ENCODE measurements around the gene TMEM191C.
"Not testable (repeated sequence)": the region's sequence is repeated elsewhere in the genome, so short reads cannot be mapped to it uniquely, and the experiment has no call there.

DNA sequence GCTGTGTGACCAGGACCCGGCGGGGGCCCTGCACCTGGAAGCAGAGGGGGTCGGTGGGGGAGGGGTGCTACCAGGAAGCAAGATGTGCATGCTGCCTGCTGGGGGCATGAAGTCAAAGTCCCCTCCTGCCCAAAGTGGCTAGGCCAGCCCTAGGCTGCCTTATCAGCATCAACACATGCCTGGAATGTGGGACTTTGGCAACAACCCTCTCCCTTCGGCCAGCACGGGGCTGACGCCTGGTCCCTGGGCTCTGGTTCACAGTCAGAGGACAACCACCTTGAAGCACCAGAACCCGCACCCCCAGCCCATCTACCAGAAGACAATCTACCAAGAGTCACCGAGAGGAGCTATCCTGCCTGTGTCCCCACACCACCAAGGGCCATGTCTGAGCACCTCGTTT lies 43.2 kb downstream of the TMEM191C start:
- TF ChIP-seq, protein P1, sequence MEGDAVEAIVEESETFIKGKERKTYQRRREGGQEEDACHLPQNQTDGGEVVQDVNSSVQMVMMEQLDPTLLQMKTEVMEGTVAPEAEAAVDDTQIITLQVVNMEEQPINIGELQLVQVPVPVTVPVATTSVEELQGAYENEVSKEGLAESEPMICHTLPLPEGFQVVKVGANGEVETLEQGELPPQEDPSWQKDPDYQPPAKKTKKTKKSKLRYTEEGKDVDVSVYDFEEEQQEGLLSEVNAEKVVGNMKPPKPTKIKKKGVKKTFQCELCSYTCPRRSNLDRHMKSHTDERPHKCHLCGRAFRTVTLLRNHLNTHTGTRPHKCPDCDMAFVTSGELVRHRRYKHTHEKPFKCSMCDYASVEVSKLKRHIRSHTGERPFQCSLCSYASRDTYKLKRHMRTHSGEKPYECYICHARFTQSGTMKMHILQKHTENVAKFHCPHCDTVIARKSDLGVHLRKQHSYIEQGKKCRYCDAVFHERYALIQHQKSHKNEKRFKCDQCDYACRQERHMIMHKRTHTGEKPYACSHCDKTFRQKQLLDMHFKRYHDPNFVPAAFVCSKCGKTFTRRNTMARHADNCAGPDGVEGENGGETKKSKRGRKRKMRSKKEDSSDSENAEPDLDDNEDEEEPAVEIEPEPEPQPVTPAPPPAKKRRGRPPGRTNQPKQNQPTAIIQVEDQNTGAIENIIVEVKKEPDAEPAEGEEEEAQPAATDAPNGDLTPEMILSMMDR (IDR thresholded peaks at IDR 0.05), result not testable (repeated sequence)
- not testable (repeated sequence) for TF ChIP-seq POLR2AphosphoS5 (IDR thresholded peaks at IDR 0.05)

Data from sigmoid colon (tissue), 4 donors.